COR-L47 (cell line): Measurements from ENCODE around the gene SH3GL1.

Experiments used
- DNase-seq: peaks from one replicate; lab custom pipeline; 2025; lab: John Stamatoyannopoulos, UW

SH3GL1 gene

DNA sequence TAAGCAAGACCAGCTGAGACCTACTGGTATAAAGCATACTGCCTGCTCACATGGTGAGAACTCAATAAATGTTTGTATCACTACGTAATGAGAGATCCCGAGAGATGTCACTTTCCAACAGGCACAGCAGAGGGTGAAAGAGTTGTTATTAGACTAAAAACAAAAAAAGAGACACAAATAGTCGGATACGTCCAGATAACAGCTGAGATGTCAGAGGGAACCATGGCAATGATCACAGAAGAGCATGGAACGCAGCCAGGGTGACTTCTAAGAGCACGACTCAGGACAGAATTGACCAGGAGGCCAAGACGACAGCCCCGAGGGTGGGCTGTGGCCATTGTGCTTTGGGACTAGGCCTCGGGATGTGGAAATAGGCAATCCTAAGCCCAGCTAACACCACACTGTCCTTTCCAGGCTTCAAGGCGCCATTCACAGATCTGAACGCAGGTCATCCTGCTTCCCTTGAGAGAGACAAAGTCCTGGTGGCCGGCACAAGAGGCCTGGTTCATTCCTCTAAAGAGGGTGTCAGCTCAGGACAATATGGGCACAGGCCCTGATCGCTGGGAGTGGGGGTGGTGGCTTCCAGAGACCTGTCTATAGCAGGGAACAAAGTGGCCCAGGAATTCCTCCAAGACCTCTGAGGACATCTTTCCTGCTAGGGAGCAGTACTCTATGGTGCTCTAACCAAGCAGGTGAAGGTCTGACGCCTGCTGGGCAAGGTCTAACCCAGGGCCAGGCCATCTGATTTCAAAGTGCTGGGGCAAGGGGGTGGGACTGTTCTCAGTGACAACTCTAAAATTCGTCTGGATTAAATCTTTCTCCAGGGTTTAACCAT lies 3.2 kb downstream of the SH3GL1 start:
- DNase-seq: no peak

DNA sequence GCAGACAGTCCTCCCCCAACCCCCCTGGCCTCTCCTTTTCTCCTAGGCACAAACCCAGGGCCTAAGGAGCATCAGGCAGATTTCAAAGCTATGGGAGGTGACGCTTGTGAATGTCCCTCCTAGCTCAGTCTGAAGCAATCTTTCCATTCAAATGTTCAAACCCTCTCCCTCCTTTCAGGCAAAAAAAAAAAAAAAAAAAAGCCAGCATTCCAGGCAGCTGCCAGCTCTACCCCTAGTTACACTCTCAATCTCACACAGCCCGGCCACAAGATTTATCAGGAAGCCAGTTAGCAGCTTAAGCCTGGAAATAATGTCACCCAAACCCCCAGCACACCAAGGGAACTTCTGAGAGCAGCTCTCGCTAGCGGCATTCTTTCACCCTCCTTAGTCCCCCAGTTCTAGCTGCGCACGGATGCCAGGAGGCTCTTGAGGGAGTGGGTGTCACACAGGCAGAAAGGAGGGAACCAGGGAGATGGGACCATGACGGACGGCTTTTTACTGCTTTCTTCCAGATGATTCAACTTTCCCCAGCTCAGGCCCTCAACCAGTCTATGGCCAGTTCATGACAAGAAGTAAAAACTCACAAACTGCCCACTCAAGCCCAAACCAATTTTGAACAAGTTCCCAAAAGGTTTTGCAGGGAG lies 6.3 kb downstream of the SH3GL1 start:
- no peak for DNase-seq

- DNase-seq: no peak
These were observed 8.5 kb downstream of the SH3GL1 start for GRCh38 chr19:4391701-4392483.

- no peak for DNase-seq
These were observed 9.0 kb downstream of the SH3GL1 start for GRCh38 chr19:4391306-4391693.

DNA sequence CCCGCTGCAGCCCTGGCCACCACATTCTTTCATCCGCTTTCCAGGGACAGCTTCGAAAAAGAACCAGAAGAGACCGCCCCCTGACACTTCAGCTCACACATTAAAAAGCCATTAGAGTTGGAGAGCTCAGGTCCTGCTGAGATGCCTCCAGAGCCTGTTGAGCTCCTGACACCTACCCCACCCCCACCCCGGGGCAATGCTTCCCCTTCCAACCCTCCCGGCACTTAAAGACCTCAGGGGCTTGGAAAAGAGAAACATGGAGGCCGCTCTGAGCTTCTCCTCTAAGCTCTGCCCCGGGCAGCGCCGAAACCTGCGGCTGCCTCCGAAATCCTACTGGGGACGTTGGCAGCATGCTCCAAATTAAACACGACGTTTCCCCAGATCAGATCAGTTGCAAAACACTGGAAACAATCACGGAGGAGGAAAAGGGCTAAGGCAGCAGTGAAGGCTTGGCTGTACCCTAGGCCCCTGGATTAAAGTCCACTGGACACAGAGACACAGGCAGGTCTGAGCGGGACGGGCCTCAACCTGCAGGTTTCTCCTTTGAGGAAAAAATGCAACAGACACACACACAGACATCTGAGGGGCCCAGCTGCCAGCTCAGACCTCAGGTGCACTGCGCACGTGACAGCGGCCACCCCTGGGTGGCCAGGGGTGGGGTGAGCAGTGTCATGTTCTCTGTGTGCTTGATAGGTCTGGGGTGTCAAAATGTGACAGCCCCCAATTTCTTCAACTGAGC lies 9.6 kb downstream of the SH3GL1 start:
- DNase-seq: no peak

DNA sequence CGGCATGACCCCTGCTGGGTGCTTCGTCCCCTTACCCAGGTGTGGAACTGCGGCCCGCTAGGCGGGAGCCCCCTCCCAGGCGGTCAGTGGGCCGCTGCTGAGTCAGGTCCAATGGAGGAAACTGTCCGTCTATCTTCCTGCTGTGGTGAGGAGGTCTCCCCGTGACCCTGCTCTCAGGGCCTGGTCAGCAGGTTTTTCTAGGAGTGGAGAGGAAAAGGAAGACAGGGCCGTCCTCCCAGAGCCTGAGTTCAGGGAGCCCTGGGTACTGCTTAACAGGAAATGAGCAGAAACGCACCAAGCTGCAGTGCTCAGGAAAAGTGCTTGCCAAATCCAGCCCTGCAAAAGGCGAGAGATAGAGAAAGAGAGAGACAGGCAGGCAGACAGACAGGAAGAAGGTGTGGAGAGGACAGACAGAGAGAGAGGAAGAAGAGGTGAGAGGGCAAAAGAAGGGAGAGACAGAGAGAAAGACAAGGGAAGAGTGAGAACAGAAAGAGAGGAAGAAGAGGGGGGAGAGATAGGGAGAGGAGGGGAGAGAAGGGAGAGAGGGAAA lies 10.3 kb downstream of the SH3GL1 start:
- no peak for DNase-seq

DNA sequence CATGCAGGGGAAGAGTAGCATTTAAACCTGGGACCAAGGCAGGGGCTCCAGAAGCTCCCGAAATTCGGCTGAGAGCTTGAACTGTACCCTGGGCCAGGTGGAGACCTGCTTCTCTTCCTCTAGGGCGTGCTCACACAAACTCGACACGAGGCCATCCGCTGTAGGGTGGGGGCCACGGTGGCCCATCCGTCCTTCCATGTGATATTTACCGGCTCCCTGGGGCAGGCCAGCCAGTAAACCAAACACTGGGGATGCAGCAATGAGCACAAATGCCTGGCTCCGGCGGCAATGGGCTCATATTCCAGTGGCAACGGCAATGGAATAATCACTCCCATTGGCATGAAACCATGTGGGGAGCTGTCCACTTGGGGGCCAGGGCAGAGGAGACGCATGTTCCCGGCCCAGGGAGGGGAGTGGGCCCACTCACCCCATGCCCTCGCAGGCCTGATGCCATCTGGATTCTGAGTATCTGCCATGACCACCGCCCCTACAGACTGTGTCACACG lies 10.8 kb downstream of the SH3GL1 start:
- DNase-seq: no peak

GRCh38 chr19:4389064-4389375 lies 11.3 kb downstream of the SH3GL1 start:
- DNase-seq: no peak

- no peak for DNase-seq
These were observed 11.8 kb downstream of the SH3GL1 start for GRCh38 chr19:4388337-4389063.

DNA sequence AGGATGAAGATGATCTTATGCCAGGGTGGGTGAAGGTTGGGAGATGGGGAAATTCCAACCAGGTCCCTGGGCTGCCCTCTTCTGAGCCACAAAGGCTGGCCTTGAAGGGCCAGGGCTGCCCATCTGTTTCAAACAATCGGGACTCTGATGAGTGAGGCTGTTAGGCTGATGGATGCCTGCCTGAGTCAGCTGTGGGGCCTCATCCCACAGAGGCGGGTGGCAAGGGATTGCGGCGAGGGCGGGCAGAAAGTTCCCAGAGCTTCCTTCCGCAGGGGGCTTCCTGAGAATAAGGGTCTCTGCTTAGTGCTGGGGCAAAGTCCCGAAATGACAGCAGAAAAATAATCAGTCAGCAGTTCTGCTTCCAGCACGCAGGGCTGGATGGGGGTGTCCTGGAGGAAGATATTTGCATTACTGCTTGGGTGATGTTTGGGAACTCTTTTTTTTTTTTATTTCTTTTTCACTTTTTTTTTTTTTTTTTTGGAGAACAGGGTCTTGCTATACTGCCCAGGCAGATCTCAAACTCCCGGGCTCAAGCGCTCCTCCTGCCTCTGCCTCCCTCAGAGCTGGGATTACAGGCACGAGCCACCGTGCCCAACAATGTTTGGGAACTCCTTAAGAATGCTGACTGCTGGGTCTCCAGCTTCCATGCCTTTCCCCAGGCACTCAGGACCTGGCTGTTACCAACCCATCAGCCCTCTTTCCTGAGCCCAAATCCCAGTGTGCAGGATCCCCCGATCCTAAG lies 14.1 kb downstream of the SH3GL1 start:
- no peak for DNase-seq

DNA sequence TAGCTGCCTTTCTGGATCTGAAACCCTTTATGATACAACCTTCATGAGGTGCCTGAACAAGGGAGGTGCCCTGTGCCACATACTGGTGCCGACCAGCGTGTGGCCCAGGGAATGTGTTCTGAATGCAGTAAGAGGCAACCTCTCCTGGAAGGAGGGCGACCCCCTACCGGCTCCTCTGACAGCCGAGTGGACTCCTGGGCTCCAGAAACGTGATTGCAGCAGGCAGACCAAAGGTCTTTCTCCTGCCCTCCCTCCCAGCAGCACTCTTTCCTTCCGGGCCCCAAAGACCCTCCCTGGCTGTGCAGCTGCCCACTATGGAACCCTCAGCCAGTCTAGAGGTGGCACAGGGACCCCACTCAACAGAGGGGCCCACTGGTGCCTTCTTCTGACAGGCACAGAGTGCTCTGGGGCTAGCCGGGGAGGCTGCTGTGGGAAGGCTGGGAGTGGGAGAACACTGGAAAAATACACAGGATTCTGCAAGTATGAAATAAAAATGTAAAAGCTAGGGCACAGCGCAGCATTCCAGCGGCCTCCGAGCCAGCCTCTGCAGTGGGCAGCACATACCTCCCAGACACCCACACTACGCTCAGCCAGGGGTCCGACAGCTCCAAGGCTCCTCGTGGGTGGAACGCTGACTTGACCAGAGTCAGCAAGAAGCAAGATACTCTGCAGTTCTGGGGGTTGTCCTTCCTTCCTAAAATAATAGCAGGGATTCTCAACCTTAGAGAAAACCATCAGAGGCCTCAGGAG lies 14.9 kb downstream of the SH3GL1 start:
- no peak for DNase-seq

DNA sequence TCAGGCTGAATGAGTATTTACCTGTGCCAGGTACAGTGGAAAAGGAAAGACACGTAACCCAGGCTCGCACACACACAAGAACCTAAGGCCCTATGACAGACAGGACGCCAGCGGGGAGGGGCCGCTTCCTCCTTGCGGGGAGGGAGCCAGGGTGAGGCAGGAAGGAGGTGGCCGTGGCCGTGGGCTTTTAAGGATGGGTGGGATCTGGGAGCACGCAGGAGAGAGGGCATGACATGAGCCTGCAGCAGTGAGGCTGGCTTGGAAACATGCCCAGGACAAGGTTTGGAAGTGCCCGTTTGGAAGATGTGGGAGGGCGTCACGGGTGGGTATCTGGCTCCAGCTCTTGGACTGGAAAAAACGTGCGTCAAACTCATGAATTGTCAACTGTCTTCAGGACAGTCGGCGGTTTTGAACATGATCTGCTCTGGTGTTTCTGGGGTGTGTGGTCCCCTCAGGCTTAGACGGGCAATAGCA lies 20.1 kb downstream of the SH3GL1 start:
- no peak for DNase-seq

GRCh38 chr19:4379383-4380253 lies 20.7 kb downstream of the SH3GL1 start:
- peak; percentile 41 for DNase-seq

DNA sequence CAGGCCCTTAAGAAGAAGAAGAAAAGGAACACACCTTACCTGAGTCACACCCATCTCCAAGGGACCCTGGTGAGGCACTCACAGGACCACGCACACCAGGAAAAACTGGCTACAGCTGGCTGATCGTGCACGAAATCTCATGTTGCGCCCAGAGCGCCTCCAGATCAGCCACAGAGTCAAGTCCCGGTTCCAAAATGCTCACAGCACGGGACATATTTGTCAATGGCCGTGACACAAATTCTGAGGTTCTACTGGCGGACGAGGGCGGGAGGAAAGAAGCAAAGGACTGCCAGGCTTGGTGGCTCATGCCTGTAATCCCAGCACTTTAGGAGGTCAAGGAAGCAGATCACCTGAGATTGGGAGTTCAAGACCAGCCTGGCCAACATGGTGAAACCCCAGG lies 21.5 kb downstream of the SH3GL1 start:
- no peak for DNase-seq

GRCh38 chr19:4376991-4377781 lies 23.2 kb downstream of the SH3GL1 start:
- DNase-seq: no peak

- no peak for DNase-seq
These were observed 23.7 kb downstream of the SH3GL1 start for GRCh38 chr19:4376671-4376990.

GRCh38 chr19:4376028-4376670 lies 24.2 kb downstream of the SH3GL1 start:
- no peak for DNase-seq
